ENCODE measurements around the gene G0S2.

GRCh38 chr1:209675565-209676154 lies 448 bp downstream of the G0S2 start:
- TF ChIP-seq POLR2AphosphoS5 (IDR thresholded peaks at IDR 0.05) (no peak), CTCF (IDR thresholded peaks at IDR 0.05) (no peak), POLR2A (IDR thresholded peaks at IDR 0.05) (no peak)
